Endodermal cell (in vitro differentiated cells): ENCODE results near the gene PAX5. TPM values are rescaled to one million over a fixed set of nuclear protein-coding genes. Genes with fewer than 3 reads are reported as not detected.

ENCODE experiments used
- DNase-seq: peaks from one replicate; pipeline ENCODE4 v3.0.0-alpha.2; 2017
- H3K27ac ChIP-seq: 2 replicates; pipeline ENCODE4 v1.5.1; 2013; ENCODE audit warnings: mild to moderate bottlenecking, low read depth, low read length, moderate library complexity
- H3K27me3 ChIP-seq: 2 replicates; pipeline ENCODE4 v1.6.1; 2013; ENCODE audit warnings: mild to moderate bottlenecking, low read length, moderate library complexity; ENCODE audit not compliant: insufficient read depth, control insufficient read depth, poor library complexity, severe bottlenecking
- H3K36me3 ChIP-seq: 2 replicates; pipeline ENCODE4 v1.7.0; 2013; ENCODE audit warnings: mild to moderate bottlenecking, low read length, moderate library complexity; ENCODE audit not compliant: control insufficient read depth, insufficient read depth
- H3K4me1 ChIP-seq: one replicate; pipeline ENCODE4 v1.7.0; 2013; ENCODE audit warnings: low read length; ENCODE audit not compliant: control insufficient read depth, insufficient read depth
- H3K4me3 ChIP-seq: 2 replicates; pipeline ENCODE4 v1.5.1; 2013; ENCODE audit warnings: mild to moderate bottlenecking, low read length, moderate library complexity
- H3K9ac ChIP-seq: 2 replicates; pipeline ENCODE4 v1.6.1; 2013; ENCODE audit warnings: mild to moderate bottlenecking, low read length, moderate library complexity; ENCODE audit not compliant: poor library complexity, severe bottlenecking; ENCODE audit errors: extremely low read depth
- H3K9me3 ChIP-seq: 2 replicates; pipeline ENCODE4 v1.6.1; 2013; ENCODE audit warnings: mild to moderate bottlenecking, low read length, moderate library complexity; ENCODE audit not compliant: control insufficient read depth
- H3K27ac Mint-ChIP-seq: 2 replicates; pipeline ENCODE4 v1.8.0; 2020; ENCODE audit warnings: mixed read lengths
- H3K27me3 Mint-ChIP-seq: 2 replicates; pipeline ENCODE4 v1.8.0; 2021; ENCODE audit warnings: mild to moderate bottlenecking, mixed read lengths; ENCODE audit not compliant: insufficient read depth
- H3K36me3 Mint-ChIP-seq: 2 replicates; pipeline ENCODE4 v1.8.0; 2020; ENCODE audit warnings: low read depth, mixed read lengths
- H3K4me1 Mint-ChIP-seq: 2 replicates; pipeline ENCODE4 v1.8.0; 2020; ENCODE audit warnings: mixed read lengths
- H3K4me3 Mint-ChIP-seq: 2 replicates; pipeline ENCODE4 v1.8.0; 2020; ENCODE audit warnings: mild to moderate bottlenecking, moderate library complexity, mixed read lengths
- H3K9me3 Mint-ChIP-seq: 2 replicates; pipeline ENCODE4 v1.8.0; 2020; ENCODE audit warnings: mild to moderate bottlenecking, mixed read lengths
- WGBS, 2 experiments: methylation state at CpG; one replicate each; pipeline versions ENCODE4 v1.1.5 to v1.1.7; 2013; ENCODE audit warnings: missing lambda C conversion rate in 2 of 2, mixed read lengths in 1 of 2; ENCODE audit not compliant: insufficient coverage in 1 of 2, insufficient read length in 1 of 2; 5-methylcytosine and 5-hydroxymethylcytosine counted together
- total RNA-seq, 2 donors: library from RNA; stranded (reverse); fragmentation: NEBNext Ultra II Directional in 1 of 2; extraction: Animal tissue kit (Norgen Biotek cat#: 25700) in 1 of 2; gene quantifications; 2 replicates in 1 of 2; 3 replicates in 1 of 2; pipeline ENCODE4 v1.2.1, GENCODE V29; 2021
- TF ChIP-seq, protein P1 (sequence below): fragments of 200-600 bp; sonication (generic); conservative IDR thresholded peaks from 2 replicates; pipeline ENCODE4 v1.5.0; 2021; ENCODE audit warnings: antibody characterized with exemption, mild to moderate bottlenecking

PAX5 gene
- total RNA-seq, 2 donors from 2014 or later = 0.15 TPM; not detected in 1

DNA sequence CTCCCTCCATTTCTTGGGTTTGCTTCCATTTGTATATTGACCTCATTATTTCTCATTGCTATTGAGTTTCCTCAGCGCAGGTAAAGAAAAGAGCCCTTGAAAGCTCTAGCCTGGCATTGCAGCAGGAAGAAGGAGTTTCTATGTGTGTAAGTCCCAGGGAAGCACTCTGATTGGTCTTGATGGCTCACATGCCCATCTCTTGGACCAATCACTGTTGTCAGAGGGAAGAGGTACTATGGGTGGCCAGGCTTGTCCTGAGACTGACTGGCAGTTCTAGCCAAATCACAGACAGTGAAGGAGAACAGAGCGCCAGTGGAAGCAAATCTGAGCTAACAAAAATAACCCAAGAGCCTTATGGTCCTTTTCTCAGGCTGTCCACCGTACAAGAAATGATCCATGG is 219.0 kb downstream of the PAX5 start:
- Histone ChIP-seq H3K4me1 (no peaks in the 10 kb centered on the region), H3K9me3 (no peaks in the 10 kb centered on the region), H3K9ac (no peak overlapping the region), H3K27me3 (no peaks in the 10 kb centered on the region), H3K4me3 (no peak overlapping the region), H3K36me3 (no peaks in the 10 kb centered on the region), H3K27ac (no peak overlapping the region)
- TF ChIP-seq, protein P1, sequence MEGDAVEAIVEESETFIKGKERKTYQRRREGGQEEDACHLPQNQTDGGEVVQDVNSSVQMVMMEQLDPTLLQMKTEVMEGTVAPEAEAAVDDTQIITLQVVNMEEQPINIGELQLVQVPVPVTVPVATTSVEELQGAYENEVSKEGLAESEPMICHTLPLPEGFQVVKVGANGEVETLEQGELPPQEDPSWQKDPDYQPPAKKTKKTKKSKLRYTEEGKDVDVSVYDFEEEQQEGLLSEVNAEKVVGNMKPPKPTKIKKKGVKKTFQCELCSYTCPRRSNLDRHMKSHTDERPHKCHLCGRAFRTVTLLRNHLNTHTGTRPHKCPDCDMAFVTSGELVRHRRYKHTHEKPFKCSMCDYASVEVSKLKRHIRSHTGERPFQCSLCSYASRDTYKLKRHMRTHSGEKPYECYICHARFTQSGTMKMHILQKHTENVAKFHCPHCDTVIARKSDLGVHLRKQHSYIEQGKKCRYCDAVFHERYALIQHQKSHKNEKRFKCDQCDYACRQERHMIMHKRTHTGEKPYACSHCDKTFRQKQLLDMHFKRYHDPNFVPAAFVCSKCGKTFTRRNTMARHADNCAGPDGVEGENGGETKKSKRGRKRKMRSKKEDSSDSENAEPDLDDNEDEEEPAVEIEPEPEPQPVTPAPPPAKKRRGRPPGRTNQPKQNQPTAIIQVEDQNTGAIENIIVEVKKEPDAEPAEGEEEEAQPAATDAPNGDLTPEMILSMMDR = no peak
- peaks cover 29% of the 10 kb centered on the region for H3K27me3 Mint-ChIP-seq
- peaks cover 3% of the 10 kb centered on the region for H3K9me3 Mint-ChIP-seq
- no peak overlapping the region for H3K27ac Mint-ChIP-seq
- 94 to 100% methylated on average over 2 to 3 of the region's 3 CpGs for WGBS, 2 experiments
- no peak overlapping the region for H3K4me3 Mint-ChIP-seq
- no peaks in the 10 kb centered on the region for H3K36me3 Mint-ChIP-seq
- DNase-seq = no peak
- peaks cover 9% of the 10 kb centered on the region for H3K4me1 Mint-ChIP-seq

DNA sequence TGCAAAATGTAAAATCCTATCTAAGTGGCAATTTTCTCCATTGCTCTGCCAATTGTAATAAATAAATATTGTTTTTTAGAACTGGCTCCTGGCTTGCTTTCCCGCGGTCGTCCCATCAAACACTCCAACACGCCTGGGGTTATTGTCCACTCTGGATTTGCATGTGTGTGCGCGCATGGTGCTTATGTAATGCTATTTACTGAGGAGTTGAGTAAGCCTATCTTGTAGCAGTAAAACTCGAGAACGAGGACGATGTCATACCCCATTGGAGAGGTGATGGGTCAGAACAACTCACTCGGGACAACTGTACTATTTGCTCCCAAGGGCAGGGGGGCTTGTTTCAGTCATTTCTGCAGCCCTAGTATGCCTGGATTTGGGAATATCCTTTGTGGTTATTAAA is 220.9 kb downstream of the PAX5 start:
- Mint-ChIP-seq H3K27me3 (peaks cover 18% of the 10 kb centered on the region), H3K27ac (no peak overlapping the region), H3K4me3 (no peak overlapping the region), H3K4me1 (no peaks in the 10 kb centered on the region), H3K36me3 (no peaks in the 10 kb centered on the region), H3K9me3 (peaks cover 3% of the 10 kb centered on the region)
- no peak overlapping the region for H3K4me3 ChIP-seq
- H3K27me3 ChIP-seq = no peaks in the 10 kb centered on the region
- 74 to 85% methylated on average over 8 to 10 of the region's 10 CpGs for WGBS, 2 experiments
- H3K36me3 ChIP-seq = no peaks in the 10 kb centered on the region
- H3K9ac ChIP-seq = no peak overlapping the region
- DNase-seq = no peak
- H3K4me1 ChIP-seq = no peaks in the 10 kb centered on the region
- H3K27ac ChIP-seq = no peak overlapping the region
- no peaks in the 10 kb centered on the region for H3K9me3 ChIP-seq
- TF ChIP-seq, protein P1 = no peak

DNA sequence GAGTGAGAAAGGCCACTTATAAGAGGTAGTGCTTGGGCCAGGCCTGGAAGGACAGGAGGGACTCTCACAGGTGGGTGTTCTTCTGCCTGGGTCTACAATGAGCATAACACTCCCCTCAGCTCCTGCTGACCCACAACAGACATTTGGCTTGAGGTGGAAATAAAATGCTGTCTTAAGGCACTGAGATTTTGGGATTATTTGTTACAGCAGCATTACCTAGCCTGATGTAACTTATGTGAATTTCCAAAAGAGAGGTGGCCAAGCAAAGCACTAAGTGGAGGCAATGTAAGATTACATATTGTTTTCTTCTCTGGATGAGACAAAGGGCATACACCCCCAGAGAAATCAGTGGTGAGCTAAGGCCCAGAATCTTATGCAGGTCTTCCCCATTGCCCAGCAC is 221.5 kb downstream of the PAX5 start:
- H3K36me3 ChIP-seq = no peaks in the 10 kb centered on the region
- TF ChIP-seq, protein P1 = no peak
- H3K4me3 ChIP-seq = no peak overlapping the region
- no peaks in the 10 kb centered on the region for H3K27me3 ChIP-seq
- no peak overlapping the region for H3K9ac ChIP-seq
- Mint-ChIP-seq H3K27me3 (peaks cover 14% of the 10 kb centered on the region), H3K36me3 (no peaks in the 10 kb centered on the region), H3K9me3 (peaks cover 3% of the 10 kb centered on the region), H3K4me1 (no peaks in the 10 kb centered on the region), H3K4me3 (no peak overlapping the region), H3K27ac (no peak overlapping the region)
- H3K9me3 ChIP-seq = no peaks in the 10 kb centered on the region
- H3K4me1 ChIP-seq = no peaks in the 10 kb centered on the region
- H3K27ac ChIP-seq = no peak overlapping the region
- DNase-seq = no peak
